ENCODE measurements around the gene H6PD.

- TF ChIP-seq YY1 (IDR thresholded peaks at IDR 0.05; ENCODE audit: insufficient read depth, insufficient read length) (no peak), SUZ12 (IDR thresholded peaks at IDR 0.05; ENCODE audit: extremely low read depth, insufficient read depth, insufficient read length) (no peak)
Observed at GRCh38 chr1:9312168-9312720, 77.7 kb downstream of the H6PD start.
